ENCODE data around the gene RBM19.
"Not testable (repeated sequence)": the region's sequence is repeated elsewhere in the genome, so short reads cannot be mapped to it uniquely, and the experiment has no call there.

The RBM19 gene

GRCh38 chr12:114000861-114001260 lies 34.7 kb upstream of the RBM19 start:
- H3K27me3 ChIP-seq (ENCODE audit: control insufficient read depth in 1 of 2, insufficient read depth in 2 of 2, low read length in 2 of 2): peaks cover 4 to 21% of the 10 kb centered on the region in 2 donors
- H3K4me3 ChIP-seq (ENCODE audit: low read length in 2 of 2): no peak overlapping the region
- no peaks in the 10 kb centered on the region for H3K4me1 ChIP-seq (ENCODE audit: control insufficient read depth, insufficient read depth, low read length)

GRCh38 chr12:114000261-114000660 lies 34.1 kb upstream of the RBM19 start:
- not testable (repeated sequence) for H3K4me1 ChIP-seq (ENCODE audit: control insufficient read depth, insufficient read depth, low read length); H3K9ac ChIP-seq (ENCODE audit: low read length in 2 of 2); H3K9me3 ChIP-seq (ENCODE audit: control insufficient read depth in 2 of 2, low read length in 2 of 2); H3K4me3 ChIP-seq (ENCODE audit: low read length in 2 of 2); H3K27ac ChIP-seq (ENCODE audit: low read length); H3K36me3 ChIP-seq (ENCODE audit: control insufficient read depth in 2 of 2, insufficient read depth in 2 of 2, low read length in 2 of 2)
- H3K27me3 ChIP-seq (ENCODE audit: control insufficient read depth in 1 of 2, insufficient read depth in 2 of 2, low read length in 2 of 2): peaks cover 4 to 18% of the 10 kb centered on the region in 2 donors

More at GRCh38 chr12:114000861-114001260, 34.7 kb upstream of the RBM19 start:
- H3K9ac ChIP-seq (ENCODE audit: low read length in 2 of 2): no peak overlapping the region
- H3K36me3 ChIP-seq (ENCODE audit: control insufficient read depth in 2 of 2, insufficient read depth in 2 of 2, low read length in 2 of 2): no peaks in the 10 kb centered on the region
- H3K27ac ChIP-seq (ENCODE audit: low read length): no peak overlapping the region
- no peaks in the 10 kb centered on the region for H3K9me3 ChIP-seq (ENCODE audit: control insufficient read depth in 2 of 2, low read length in 2 of 2)

GRCh38 chr12:113997365-113997764 lies 31.2 kb upstream of the RBM19 start:
- Histone ChIP-seq H3K9me3 (ENCODE audit: control insufficient read depth in 2 of 2, low read length in 2 of 2) (no peaks in the 10 kb centered on the region), H3K27me3 (ENCODE audit: control insufficient read depth in 1 of 2, insufficient read depth in 2 of 2, low read length in 2 of 2) (peaks cover 4 to 19% of the 10 kb centered on the region in 2 donors), H3K27ac (ENCODE audit: low read length) (no peak overlapping the region), H3K4me1 (ENCODE audit: control insufficient read depth, insufficient read depth, low read length) (no peaks in the 10 kb centered on the region), H3K4me3 (ENCODE audit: low read length in 2 of 2) (no peak overlapping the region), H3K36me3 (ENCODE audit: control insufficient read depth in 2 of 2, insufficient read depth in 2 of 2, low read length in 2 of 2) (no peaks in the 10 kb centered on the region), H3K9ac (ENCODE audit: low read length in 2 of 2) (no peak overlapping the region)

- H3K9me3 ChIP-seq (ENCODE audit: control insufficient read depth in 2 of 2, low read length in 2 of 2): no peaks in the 10 kb centered on the region
- no peak overlapping the region for H3K27ac ChIP-seq (ENCODE audit: low read length)
- no peaks in the 10 kb centered on the region for H3K4me1 ChIP-seq (ENCODE audit: control insufficient read depth, insufficient read depth, low read length)
- no peaks in the 10 kb centered on the region for H3K36me3 ChIP-seq (ENCODE audit: control insufficient read depth in 2 of 2, insufficient read depth in 2 of 2, low read length in 2 of 2)
- no peak overlapping the region for H3K9ac ChIP-seq (ENCODE audit: low read length in 2 of 2)
- no peak overlapping the region for H3K4me3 ChIP-seq (ENCODE audit: low read length in 2 of 2)
- H3K27me3 ChIP-seq (ENCODE audit: control insufficient read depth in 1 of 2, insufficient read depth in 2 of 2, low read length in 2 of 2): peaks cover 4 to 16% of the 10 kb centered on the region in 2 donors
These were observed 29.9 kb upstream of the RBM19 start for GRCh38 chr12:113996026-113996425.

- Histone ChIP-seq H3K27me3 (ENCODE audit: control insufficient read depth in 1 of 2, insufficient read depth in 2 of 2, low read length in 2 of 2) (peaks cover 4 to 21% of the 10 kb centered on the region in 2 donors), H3K4me3 (ENCODE audit: low read length in 2 of 2) (no peak overlapping the region), H3K4me1 (ENCODE audit: control insufficient read depth, insufficient read depth, low read length) (no peaks in the 10 kb centered on the region), H3K27ac (ENCODE audit: low read length) (no peak overlapping the region), H3K9me3 (ENCODE audit: control insufficient read depth in 2 of 2, low read length in 2 of 2) (no peaks in the 10 kb centered on the region), H3K36me3 (ENCODE audit: control insufficient read depth in 2 of 2, insufficient read depth in 2 of 2, low read length in 2 of 2) (no peaks in the 10 kb centered on the region), H3K9ac (ENCODE audit: low read length in 2 of 2) (no peak overlapping the region)
These were observed 27.9 kb upstream of the RBM19 start for GRCh38 chr12:113994051-113994450.

- not testable (repeated sequence) for H3K9me3 ChIP-seq (ENCODE audit: control insufficient read depth in 2 of 2, low read length in 2 of 2); H3K9ac ChIP-seq (ENCODE audit: low read length in 2 of 2); H3K27ac ChIP-seq (ENCODE audit: low read length); H3K4me1 ChIP-seq (ENCODE audit: control insufficient read depth, insufficient read depth, low read length); H3K36me3 ChIP-seq (ENCODE audit: control insufficient read depth in 2 of 2, insufficient read depth in 2 of 2, low read length in 2 of 2); H3K4me3 ChIP-seq (ENCODE audit: low read length in 2 of 2)
- peaks cover 7 to 23% of the 10 kb centered on the region in 2 donors for H3K27me3 ChIP-seq (ENCODE audit: control insufficient read depth in 1 of 2, insufficient read depth in 2 of 2, low read length in 2 of 2)
These were observed 26.6 kb upstream of the RBM19 start for GRCh38 chr12:113992751-113993150.

GRCh38 chr12:113991224-113992044 lies 25.3 kb upstream of the RBM19 start:
- H3K9me3 ChIP-seq (ENCODE audit: control insufficient read depth in 2 of 2, low read length in 2 of 2): no peaks in the 10 kb centered on the region
- H3K27ac ChIP-seq (ENCODE audit: low read length): no peak overlapping the region
- no peaks in the 10 kb centered on the region for H3K36me3 ChIP-seq (ENCODE audit: control insufficient read depth in 2 of 2, insufficient read depth in 2 of 2, low read length in 2 of 2)
- H3K27me3 ChIP-seq (ENCODE audit: control insufficient read depth in 1 of 2, insufficient read depth in 2 of 2, low read length in 2 of 2): peaks cover 12 to 23% of the 10 kb centered on the region in 2 donors
- H3K4me1 ChIP-seq (ENCODE audit: control insufficient read depth, insufficient read depth, low read length): no peaks in the 10 kb centered on the region
- H3K9ac ChIP-seq (ENCODE audit: low read length in 2 of 2): no peak overlapping the region
- H3K4me3 ChIP-seq (ENCODE audit: low read length in 2 of 2): no peak overlapping the region

- H3K9me3 ChIP-seq (ENCODE audit: control insufficient read depth in 2 of 2, low read length in 2 of 2): no peaks in the 10 kb centered on the region
- peaks cover 13 to 24% of the 10 kb centered on the region in 2 donors for H3K27me3 ChIP-seq (ENCODE audit: control insufficient read depth in 1 of 2, insufficient read depth in 2 of 2, low read length in 2 of 2)
- H3K27ac ChIP-seq (ENCODE audit: low read length): no peak overlapping the region
- H3K4me1 ChIP-seq (ENCODE audit: control insufficient read depth, insufficient read depth, low read length): no peaks in the 10 kb centered on the region
- no peak overlapping the region for H3K4me3 ChIP-seq (ENCODE audit: low read length in 2 of 2)
- H3K36me3 ChIP-seq (ENCODE audit: control insufficient read depth in 2 of 2, insufficient read depth in 2 of 2, low read length in 2 of 2): no peaks in the 10 kb centered on the region
- no peak overlapping the region for H3K9ac ChIP-seq (ENCODE audit: low read length in 2 of 2)
These were observed 24.4 kb upstream of the RBM19 start for GRCh38 chr12:113990250-113991223.

- Histone ChIP-seq H3K9me3 (ENCODE audit: control insufficient read depth in 2 of 2, low read length in 2 of 2) (no peaks in the 10 kb centered on the region), H3K4me1 (ENCODE audit: control insufficient read depth, insufficient read depth, low read length) (no peaks in the 10 kb centered on the region), H3K27me3 (ENCODE audit: control insufficient read depth in 1 of 2, insufficient read depth in 2 of 2, low read length in 2 of 2) (peaks cover 13 to 22% of the 10 kb centered on the region in 2 donors), H3K4me3 (ENCODE audit: low read length in 2 of 2) (no peak overlapping the region), H3K9ac (ENCODE audit: low read length in 2 of 2) (no peak overlapping the region), H3K36me3 (ENCODE audit: control insufficient read depth in 2 of 2, insufficient read depth in 2 of 2, low read length in 2 of 2) (no peaks in the 10 kb centered on the region), H3K27ac (ENCODE audit: low read length) (no peak overlapping the region)
These were observed 22.9 kb upstream of the RBM19 start for GRCh38 chr12:113988976-113989375.

GRCh38 chr12:113988064-113988451 lies 21.9 kb upstream of the RBM19 start:
- H3K9ac ChIP-seq (ENCODE audit: low read length in 2 of 2): no peak overlapping the region
- peaks cover 9 to 21% of the 10 kb centered on the region in 2 donors for H3K27me3 ChIP-seq (ENCODE audit: control insufficient read depth in 1 of 2, insufficient read depth in 2 of 2, low read length in 2 of 2)
- H3K4me1 ChIP-seq (ENCODE audit: control insufficient read depth, insufficient read depth, low read length): no peaks in the 10 kb centered on the region
- H3K4me3 ChIP-seq (ENCODE audit: low read length in 2 of 2): no peak overlapping the region
- H3K9me3 ChIP-seq (ENCODE audit: control insufficient read depth in 2 of 2, low read length in 2 of 2): no peaks in the 10 kb centered on the region
- no peaks in the 10 kb centered on the region for H3K36me3 ChIP-seq (ENCODE audit: control insufficient read depth in 2 of 2, insufficient read depth in 2 of 2, low read length in 2 of 2)
- no peak overlapping the region for H3K27ac ChIP-seq (ENCODE audit: low read length)
